GM23338 (cell line): Measurements from ENCODE around the gene ERC2. TPM values are rescaled to one million over a fixed set of nuclear protein-coding genes. Genes with fewer than 3 reads are reported as not detected.
"Not testable (repeated sequence)": the region's sequence is repeated elsewhere in the genome, so short reads cannot be mapped to it uniquely, and the experiment has no call there.

ENCODE experiments used
- ATAC-seq: fragments of 200-7000 bp; cut with Tn5 transposase; 3 replicates; pipeline ENCODE4 v1.9.1; 2020
- DNase-seq: peaks from one replicate; pipeline ENCODE4 v3.0.0-alpha.2; 2015; ENCODE audit warnings: low spot score
- H2AFZ ChIP-seq: fragments of 200-600 bp; sonication (generic); 2 replicates; pipeline ENCODE4 v1.8.0; 2016; ENCODE audit warnings: antibody characterized with exemption, mild to moderate bottlenecking, moderate library complexity
- H3F3A ChIP-seq: fragments of 200-600 bp; sonication (generic); replicated peaks from 2 replicates; pipeline ENCODE4 v1.8.0; 2017; ENCODE audit warnings: antibody characterized with exemption, mixed run types, low read depth
- H3K27ac ChIP-seq: fragments of 200-600 bp; sonication (generic); 2 replicates; pipeline ENCODE4 v1.6.1; 2016; ENCODE audit warnings: low read depth
- H3K27me3 ChIP-seq: fragments of 200-600 bp; sonication (generic); 2 replicates; pipeline ENCODE4 v1.8.0; 2016; ENCODE audit warnings: mild to moderate bottlenecking, mixed run types, moderate library complexity; ENCODE audit not compliant: insufficient read depth
- H3K36me3 ChIP-seq: fragments of 200-600 bp; sonication (generic); 2 replicates; pipeline ENCODE4 v1.8.0; 2016; ENCODE audit warnings: mild to moderate bottlenecking; ENCODE audit not compliant: insufficient read depth
- H3K4me1 ChIP-seq: fragments of 200-600 bp; sonication (generic); 2 replicates; pipeline ENCODE4 v1.8.0; 2016; ENCODE audit warnings: mild to moderate bottlenecking, moderate library complexity; ENCODE audit not compliant: insufficient read depth
- H3K4me2 ChIP-seq: fragments of 200-600 bp; sonication (generic); 2 replicates; pipeline ENCODE4 v1.7.1; 2017; ENCODE audit warnings: mixed run types
- H3K4me3 ChIP-seq: fragments of 200-600 bp; sonication (generic); 2 replicates; pipeline ENCODE4 v1.6.1; 2016; ENCODE audit warnings: mixed run types
- H3K79me2 ChIP-seq: fragments of 200-600 bp; sonication (generic); replicated peaks from 2 replicates; pipeline ENCODE4 v1.8.0; 2017; ENCODE audit warnings: mild to moderate bottlenecking; ENCODE audit not compliant: insufficient read depth
- H3K9me2 ChIP-seq: fragments of 200-600 bp; sonication (generic); 2 replicates; pipeline ENCODE4 v1.8.0; 2017; ENCODE audit not compliant: insufficient read depth
- H4K20me1 ChIP-seq: fragments of 200-600 bp; sonication (generic); replicated peaks from 2 replicates; pipeline ENCODE4 v1.8.0; 2017; ENCODE audit warnings: mild to moderate bottlenecking; ENCODE audit not compliant: insufficient read depth
- H3K27ac Mint-ChIP-seq: 2 replicates; pipeline ENCODE4 v1.8.0; 2020; ENCODE audit warnings: inconsistent platforms, mild to moderate bottlenecking, moderate library complexity, mixed read lengths
- H3K27me3 Mint-ChIP-seq: 3 replicates; pipeline ENCODE4 v1.8.0; 2022; ENCODE audit warnings: low read depth, mild to moderate bottlenecking, moderate library complexity, mixed read lengths, inconsistent platforms; ENCODE audit not compliant: insufficient read depth, poor library complexity
- H3K36me3 Mint-ChIP-seq: 3 replicates; pipeline ENCODE4 v1.8.0; 2021; ENCODE audit warnings: low read depth, mild to moderate bottlenecking, inconsistent platforms, moderate library complexity, mixed read lengths
- H3K4me1 Mint-ChIP-seq: 3 replicates; pipeline ENCODE4 v1.8.0; 2020; ENCODE audit warnings: mild to moderate bottlenecking, inconsistent platforms, mixed read lengths
- H3K4me3 Mint-ChIP-seq: 3 replicates; pipeline ENCODE4 v1.8.0; 2021; ENCODE audit warnings: moderate library complexity, mild to moderate bottlenecking, inconsistent platforms, mixed read lengths
- H3K9me3 Mint-ChIP-seq: 3 replicates; pipeline ENCODE4 v1.8.0; 2020; ENCODE audit warnings: moderate library complexity, mild to moderate bottlenecking, inconsistent platforms, mixed read lengths
- EZH2 ChIP-seq: fragments of 200-600 bp; sonication (generic); IDR thresholded peaks from one replicate; pipeline ENCODE4 v1.8.0; 2017; ENCODE audit warnings: antibody characterized with exemption, mild to moderate bottlenecking, low read depth; ENCODE audit not compliant: unreplicated experiment
- ZNF462 ChIP-seq: fragments of 250-450 bp; sonication (Bioruptor Pico); IDR thresholded peaks from 2 replicates; pipeline ENCODE4 v1.5.0; 2020; ENCODE audit warnings: mild to moderate bottlenecking, moderate library complexity
- polyA plus RNA-seq: library from polyadenylated mRNA; unstranded; fragments of >200 nt; fragmentation: Nextera tagmentation; extraction: Ambion mirVana; gene quantifications from 2 replicates; pipeline ENCODE4 v1.2.1, GENCODE V29; 2016
- total RNA-seq: library from RNA; depleted of rRNA; stranded (reverse); fragments of >200 nt; shearing (Covaris generic); gene quantifications from 2 replicates; pipeline ENCODE4 v1.2.3, GENCODE V29; 2014

The ERC2 gene
- total and polyA plus RNA-seq, 2 experiments from 2014 or later: 11.8 to 13.7 TPM

- Mint-ChIP-seq H3K4me1 (no peaks in the 10 kb centered on the region), H3K9me3 (peaks cover 4% of the 10 kb centered on the region; the same call in 1 of the 3 replicates), H3K27ac (no peak overlapping the region), H3K36me3 (peaks cover 8% of the 10 kb centered on the region; the same call in 2 of the 3 replicates), H3K4me3 (no peak overlapping the region), H3K27me3 (no peaks in the 10 kb centered on the region)
- TF ChIP-seq EZH2: no peak
- Histone ChIP-seq H2AFZ (no peak overlapping the region), H4K20me1 (no peaks in the 10 kb centered on the region), H3K9me2 (no peaks in the 10 kb centered on the region), H3K4me2 (no peak overlapping the region), H3F3A (no peaks in the 10 kb centered on the region), H3K4me3 (no peak overlapping the region), H3K27ac (no peak overlapping the region), H3K79me2 (no peaks in the 10 kb centered on the region), H3K36me3 (no peaks in the 10 kb centered on the region), H3K27me3 (no peaks in the 10 kb centered on the region), H3K4me1 (no peaks in the 10 kb centered on the region)
- ATAC-seq (no peak), DNase-seq (no peak)
Observed at GRCh38 chr3:56269755-56270535, 198.3 kb downstream of the ERC2 start.

- Mint-ChIP-seq H3K27me3 (no peaks in the 10 kb centered on the region), H3K27ac (peak overlapping the region; percentile 81; the same call in 1 of the 2 replicates), H3K36me3 (peaks cover 12% of the 10 kb centered on the region; the same call in 2 of the 3 replicates), H3K4me1 (no peaks in the 10 kb centered on the region), H3K4me3 (no peak overlapping the region), H3K9me3 (peaks cover 6% of the 10 kb centered on the region; the same call in 1 of the 3 replicates)
- Histone ChIP-seq H4K20me1 (no peaks in the 10 kb centered on the region), H2AFZ (no peak overlapping the region), H3K27ac (no peak overlapping the region), H3K9me2 (no peaks in the 10 kb centered on the region), H3F3A (no peaks in the 10 kb centered on the region), H3K79me2 (no peaks in the 10 kb centered on the region), H3K4me2 (no peak overlapping the region), H3K27me3 (no peaks in the 10 kb centered on the region), H3K36me3 (no peaks in the 10 kb centered on the region), H3K4me3 (no peak overlapping the region), H3K4me1 (no peaks in the 10 kb centered on the region)
- DNase-seq (no peak), ATAC-seq (no peak)
- TF ChIP-seq ZNF462 (CRISPR knock-in tag): no peak
Observed at GRCh38 chr3:56268616-56269383, 199.5 kb downstream of the ERC2 start.

- H3K4me3 Mint-ChIP-seq, H4K20me1 ChIP-seq, H3K27me3 Mint-ChIP-seq, H3K36me3 ChIP-seq, H3K27ac Mint-ChIP-seq, H3K4me1 Mint-ChIP-seq, H3K4me3 ChIP-seq, ATAC-seq, DNase-seq, H3F3A ChIP-seq, H3K9me2 ChIP-seq, H3K27me3 ChIP-seq, H2AFZ ChIP-seq, H3K4me1 ChIP-seq, H3K79me2 ChIP-seq, H3K4me2 ChIP-seq, H3K27ac ChIP-seq: not testable (repeated sequence)
- peaks cover 12% of the 10 kb centered on the region; the same call in 2 of the 3 replicates for H3K9me3 Mint-ChIP-seq
- peaks cover 16% of the 10 kb centered on the region; the same call in 2 of the 3 replicates for H3K36me3 Mint-ChIP-seq
Observed at GRCh38 chr3:56261852-56262251, 206.4 kb downstream of the ERC2 start.
